ENCODE measurements around the gene E2F4. TPM values are rescaled to one million over a fixed set of nuclear protein-coding genes. Genes with fewer than 3 reads are reported as not detected.

The E2F4 gene
- total RNA-seq, 1 experiment from 2014 or later, result 114 TPM

DNA sequence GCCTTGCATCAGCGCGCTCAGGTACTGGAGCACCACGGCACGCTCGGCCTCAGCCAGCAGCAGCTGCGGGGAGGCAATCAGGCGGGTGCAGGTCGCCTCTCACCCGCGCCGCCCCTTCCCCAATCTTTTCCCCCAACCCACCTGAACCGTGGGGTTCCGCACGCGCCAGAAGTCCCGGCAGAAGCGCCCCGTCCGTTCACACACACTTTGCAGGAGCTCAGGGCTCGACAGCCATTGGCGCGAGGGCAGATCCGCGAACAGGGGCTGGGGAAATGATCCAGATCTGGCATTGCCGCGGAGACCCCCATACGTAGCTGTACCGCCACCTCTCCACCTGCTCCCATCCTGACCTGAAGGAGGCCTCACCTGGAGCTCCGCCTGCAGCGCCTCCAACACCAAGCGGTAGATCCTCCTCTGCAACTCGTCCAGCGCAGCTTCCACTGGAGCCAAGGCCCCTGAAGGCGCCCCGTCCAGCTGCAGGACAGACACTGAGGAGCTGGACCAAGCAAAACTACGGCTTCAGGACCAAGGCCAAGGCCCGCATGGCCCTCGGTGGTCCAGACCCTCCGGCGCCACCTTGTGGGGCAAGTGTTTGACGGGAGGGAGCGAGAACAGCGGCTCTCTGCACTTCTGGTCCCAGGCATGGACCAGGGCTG is 6.8 kb upstream of the E2F4 start (continued):
- TF ChIP-seq, protein P1, sequence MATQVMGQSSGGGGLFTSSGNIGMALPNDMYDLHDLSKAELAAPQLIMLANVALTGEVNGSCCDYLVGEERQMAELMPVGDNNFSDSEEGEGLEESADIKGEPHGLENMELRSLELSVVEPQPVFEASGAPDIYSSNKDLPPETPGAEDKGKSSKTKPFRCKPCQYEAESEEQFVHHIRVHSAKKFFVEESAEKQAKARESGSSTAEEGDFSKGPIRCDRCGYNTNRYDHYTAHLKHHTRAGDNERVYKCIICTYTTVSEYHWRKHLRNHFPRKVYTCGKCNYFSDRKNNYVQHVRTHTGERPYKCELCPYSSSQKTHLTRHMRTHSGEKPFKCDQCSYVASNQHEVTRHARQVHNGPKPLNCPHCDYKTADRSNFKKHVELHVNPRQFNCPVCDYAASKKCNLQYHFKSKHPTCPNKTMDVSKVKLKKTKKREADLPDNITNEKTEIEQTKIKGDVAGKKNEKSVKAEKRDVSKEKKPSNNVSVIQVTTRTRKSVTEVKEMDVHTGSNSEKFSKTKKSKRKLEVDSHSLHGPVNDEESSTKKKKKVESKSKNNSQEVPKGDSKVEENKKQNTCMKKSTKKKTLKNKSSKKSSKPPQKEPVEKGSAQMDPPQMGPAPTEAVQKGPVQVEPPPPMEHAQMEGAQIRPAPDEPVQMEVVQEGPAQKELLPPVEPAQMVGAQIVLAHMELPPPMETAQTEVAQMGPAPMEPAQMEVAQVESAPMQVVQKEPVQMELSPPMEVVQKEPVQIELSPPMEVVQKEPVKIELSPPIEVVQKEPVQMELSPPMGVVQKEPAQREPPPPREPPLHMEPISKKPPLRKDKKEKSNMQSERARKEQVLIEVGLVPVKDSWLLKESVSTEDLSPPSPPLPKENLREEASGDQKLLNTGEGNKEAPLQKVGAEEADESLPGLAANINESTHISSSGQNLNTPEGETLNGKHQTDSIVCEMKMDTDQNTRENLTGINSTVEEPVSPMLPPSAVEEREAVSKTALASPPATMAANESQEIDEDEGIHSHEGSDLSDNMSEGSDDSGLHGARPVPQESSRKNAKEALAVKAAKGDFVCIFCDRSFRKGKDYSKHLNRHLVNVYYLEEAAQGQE (IDR thresholded peaks at IDR 0.05; ENCODE audit: low read depth), result no peak

DNA sequence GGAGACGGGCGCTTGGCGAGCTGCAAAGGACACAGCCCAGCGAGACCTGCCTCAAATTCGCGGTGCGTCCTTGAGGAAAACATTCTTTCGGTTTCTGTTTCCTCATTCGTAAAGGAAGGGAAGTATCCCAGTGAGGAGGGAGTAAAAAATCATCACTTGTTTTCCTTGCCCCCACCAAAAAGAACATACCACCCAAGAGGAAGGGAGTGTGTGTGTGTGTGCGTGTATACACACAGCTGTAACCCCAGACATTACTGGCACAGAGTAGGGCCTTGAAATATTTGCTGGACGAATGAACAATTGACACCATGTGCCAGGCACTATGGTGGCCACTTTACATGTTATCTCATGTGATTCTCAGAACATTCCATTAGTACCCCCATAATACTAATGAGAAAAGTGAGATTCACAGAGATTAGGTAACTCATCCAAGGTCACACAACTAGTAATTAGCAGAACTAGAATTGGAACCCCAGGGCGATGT is 6.3 kb upstream of the E2F4 start:
- Histone ChIP-seq H3K4me3 (replicated peaks in 1 of 2; ENCODE audit: low read depth in 1 of 2, low read length in 2 of 2) (no peak overlapping the region), H3K9ac (ENCODE audit: low read length) (no peak overlapping the region)

More for the DNA sequence above, 6.3 kb upstream of the E2F4 start:
- DNase-seq (ENCODE audit: low read depth, low spot score) (no peak), ATAC-seq (no peak)
- Histone ChIP-seq H3K27me3 (ENCODE audit: insufficient read depth, low read length) (no peaks in the 10 kb centered on the region), H3K4me2 (ENCODE audit: low read length) (peak overlapping the region; percentile 53), H3K27ac (ENCODE audit: low read depth, low read length) (no peak overlapping the region), H3K36me3 (ENCODE audit: control insufficient read depth in 1 of 2, insufficient read depth in 2 of 2, low read length in 2 of 2) (no peaks in the 10 kb centered on the region), H2AFZ (ENCODE audit: low read depth, low read length, poor library complexity, severe bottlenecking) (no peak overlapping the region), H3K79me2 (ENCODE audit: insufficient read depth, low read length) (peaks cover 11% of the 10 kb centered on the region), H3K4me1 (ENCODE audit: control insufficient read depth in 1 of 2, insufficient read depth in 2 of 2, low read length in 2 of 2) (peaks cover 10 to 43% of the 10 kb centered on the region in 2 experiments; a peak in 3 of 4 replicates), H4K20me1 (ENCODE audit: insufficient read depth) (no peaks in the 10 kb centered on the region), H3K9me2 (ENCODE audit: insufficient read depth) (no peaks in the 10 kb centered on the region), H3K9me3 (ENCODE audit: control insufficient read depth in 1 of 2, insufficient read depth in 1 of 2, low read depth in 1 of 2, low read length in 2 of 2) (no peaks in the 10 kb centered on the region)
- CTCF ChIA-PET, result interaction anchor here (0.7 to 1.5 kb wide), 13 partner anchors 13 to 290 kb away, joined by 3 to 12 read pairs (median 4); partner anchors contain the start of genes ELMO3 and NOL3
- POLR2A ChIA-PET, result interaction anchor here (1.5 kb wide), 1 partner anchor 41 kb away, joined by 3 read pairs; the partner anchor contains the start of gene TMEM208
- RAD21 ChIA-PET (ENCODE audit: low non-redundant PET in 1 of 2, low total read pairs in 2 of 2, uncharacterized antibody in 2 of 2, unreplicated experiment in 2 of 2), result interaction anchor here in 1 of 2 experiments (0.6 to 1.2 kb wide), 3 partner anchors 153 to 216 kb away, joined by 3 to 16 read pairs (median 3); no protein-coding TSS in a partner anchor
- TF ChIP-seq CBX3 (IDR thresholded peaks at IDR 0.05; ENCODE audit: low read depth) (no peak), POLR2AphosphoS5 (IDR thresholded peaks at IDR 0.05; ENCODE audit: low read depth, low read length) (no peak), ZFX (IDR thresholded peaks at IDR 0.05) (no peak), ZNF274 (IDR thresholded peaks at IDR 0.05; ENCODE audit: low read depth, low read length) (no peak), SP1 (IDR thresholded peaks at IDR 0.05; ENCODE audit: low read depth) (no peak), SRF (IDR thresholded peaks at IDR 0.05; ENCODE audit: low read depth) (no peak), SIN3A (IDR thresholded peaks at IDR 0.05; ENCODE audit: low read depth) (no peak), YY1 (IDR thresholded peaks at IDR 0.05; ENCODE audit: extremely low read depth, insufficient replicate concordance, low read depth, low read length) (no peak), FOSL1 (IDR thresholded peaks at IDR 0.05; ENCODE audit: low read depth) (no peak), ELF1 (IDR thresholded peaks at IDR 0.05; ENCODE audit: borderline replicate concordance, low read depth) (no peak)
- TF ChIP-seq, protein P2, sequence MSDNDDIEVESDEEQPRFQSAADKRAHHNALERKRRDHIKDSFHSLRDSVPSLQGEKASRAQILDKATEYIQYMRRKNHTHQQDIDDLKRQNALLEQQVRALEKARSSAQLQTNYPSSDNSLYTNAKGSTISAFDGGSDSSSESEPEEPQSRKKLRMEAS (IDR thresholded peaks at IDR 0.05), result no peak
- TF ChIP-seq, protein P3, sequence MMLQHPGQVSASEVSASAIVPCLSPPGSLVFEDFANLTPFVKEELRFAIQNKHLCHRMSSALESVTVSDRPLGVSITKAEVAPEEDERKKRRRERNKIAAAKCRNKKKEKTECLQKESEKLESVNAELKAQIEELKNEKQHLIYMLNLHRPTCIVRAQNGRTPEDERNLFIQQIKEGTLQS (IDR thresholded peaks at IDR 0.05), result no peak
- intact Hi-C loops (cut with micrococcal nuclease), result loop anchor here (1.0 kb wide), 2 partner anchors 167 to 208 kb away; no protein-coding TSS in a partner anchor
- BruUV-seq (replicated peaks), result no TSS peak

Measured in HCT116 (cell line).